Measurements from ENCODE around the gene N4BP2L1.

- TF ChIP-seq CTCF (IDR thresholded peaks at IDR 0.05; ENCODE audit: low read length) (no peak), EZH2 (optimal IDR thresholded peaks at IDR 0.05; ENCODE audit: low read depth, low read length) (no peak)
Observed at GRCh38 chr13:32431361-32431760, 3.4 kb upstream of the N4BP2L1 start.
